GM19035 (cell line): ENCODE measurements around the gene CYB5R3.
"Not testable (repeated sequence)": the region's sequence is repeated elsewhere in the genome, so short reads cannot be mapped to it uniquely, and the experiment has no call there.

Source experiments
- ATAC-seq: cut with Tn5 transposase; IDR thresholded peaks from one replicate; pipeline ENCODE4 v1.9.1; 2021; ENCODE audit not compliant: unreplicated experiment

Gene CYB5R3

GRCh38 chr22:42679691-42680090 lies 30.5 kb upstream of the CYB5R3 start:
- no peak for ATAC-seq

GRCh38 chr22:42678894-42679293 lies 29.7 kb upstream of the CYB5R3 start:
- ATAC-seq: no peak

- not testable (repeated sequence) for ATAC-seq
Measured at GRCh38 chr22:42677936-42678335, 28.7 kb upstream of the CYB5R3 start.

GRCh38 chr22:42676059-42676607 lies 26.9 kb upstream of the CYB5R3 start:
- ATAC-seq: no peak

- ATAC-seq: no peak
Measured at GRCh38 chr22:42673898-42674401, 24.8 kb upstream of the CYB5R3 start.

- not testable (repeated sequence) for ATAC-seq
Measured at GRCh38 chr22:42673071-42673470, 23.9 kb upstream of the CYB5R3 start.

GRCh38 chr22:42670921-42671709 lies 21.9 kb upstream of the CYB5R3 start:
- ATAC-seq: no peak

GRCh38 chr22:42670046-42670445 lies 20.9 kb upstream of the CYB5R3 start:
- no peak for ATAC-seq

- not testable (repeated sequence) for ATAC-seq
Measured at GRCh38 chr22:42666393-42666792, 17.2 kb upstream of the CYB5R3 start.

- no peak for ATAC-seq
Measured at GRCh38 chr22:42664976-42665831, 16.0 kb upstream of the CYB5R3 start.

GRCh38 chr22:42661985-42662831 lies 13.0 kb upstream of the CYB5R3 start:
- no peak for ATAC-seq

- ATAC-seq: no peak
Measured at GRCh38 chr22:42656578-42656977, 7.4 kb upstream of the CYB5R3 start.

GRCh38 chr22:42655693-42656092 lies 6.5 kb upstream of the CYB5R3 start:
- no peak for ATAC-seq

- ATAC-seq: no peak
Measured at GRCh38 chr22:42654436-42655073, 5.4 kb upstream of the CYB5R3 start.

- ATAC-seq: no peak
Measured at GRCh38 chr22:42653999-42654398, 4.8 kb upstream of the CYB5R3 start.

GRCh38 chr22:42651134-42651533 lies 1.9 kb upstream of the CYB5R3 start:
- ATAC-seq: no peak

- peak; percentile 52 for ATAC-seq
Measured at GRCh38 chr22:42648368-42649245, 585 bp downstream of the CYB5R3 start.

GRCh38 chr22:42648017-42648367 lies 1.2 kb downstream of the CYB5R3 start:
- no peak for ATAC-seq
